ENCODE data around the gene AOPEP.

- TF ChIP-seq NFE2L2 (IDR thresholded peaks at IDR 0.05; ENCODE audit: low read length) = no peak
- no peak for TF ChIP-seq ZNF253 (CRISPR knock-in tag; IDR thresholded peaks at IDR 0.05; ENCODE audit: borderline replicate concordance)
- TF ChIP-seq POLR2AphosphoS5 (IDR thresholded peaks at IDR 0.05; ENCODE audit: low read depth, low read length) = no peak
- no peak for TF ChIP-seq CTCF (CRISPR knock-in tag; IDR thresholded peaks at IDR 0.05)
- TF ChIP-seq, protein P1, sequence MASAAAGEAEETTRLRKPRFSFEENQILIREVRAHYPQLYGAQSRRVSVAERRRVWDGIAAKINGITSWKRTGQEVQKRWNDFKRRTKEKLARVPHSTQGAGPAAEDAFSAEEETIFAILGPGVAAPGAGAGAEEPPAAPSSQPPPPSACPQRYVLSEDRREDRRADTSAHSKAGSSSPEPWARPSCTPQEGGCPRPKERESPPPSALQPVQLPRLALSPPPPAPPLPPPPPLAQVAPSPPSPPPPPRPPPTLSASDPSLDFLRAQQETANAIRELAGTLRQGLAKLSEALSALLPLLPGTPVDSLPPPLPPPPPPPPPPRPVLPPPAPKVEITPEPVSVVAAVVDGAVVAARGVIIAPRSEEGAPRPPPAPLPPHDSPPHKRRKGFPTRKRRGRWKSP (CRISPR knock-in tag; IDR thresholded peaks at IDR 0.05) = no peak
- no peak for TF ChIP-seq MAFF (IDR thresholded peaks at IDR 0.05; ENCODE audit: low read depth, low read length)
- no peak for TF ChIP-seq CHD2 (IDR thresholded peaks at IDR 0.05; ENCODE audit: low read depth, low read length)
- TF ChIP-seq ZNF567 (CRISPR knock-in tag; IDR thresholded peaks at IDR 0.05; ENCODE audit: borderline replicate concordance) = no peak
Observed at GRCh38 chr9:94892675-94893074, 166.2 kb downstream of the AOPEP start.
